Kidney (tissue), 14 donors: ENCODE measurements around the gene NOSTRIN. TPM values are rescaled to one million over a fixed set of nuclear protein-coding genes. Genes with fewer than 3 reads are reported as not detected.

Experiments used
- DNase-seq, 5 donors: peaks; one replicate each; pipeline ENCODE4 v3.0.0-alpha.2; 2013 to 2020
- FAIRE-seq: peaks from 2 replicates; lab custom pipeline; 2012; peaks lifted over from hg19 to GRCh38; lab: Jason Lieb, UNC
- H3K27ac ChIP-seq, 2 donors: one replicate each; pipeline ENCODE4 v1.7.0; 2013; ENCODE audit warnings: low read depth in 2 of 2, low read length in 2 of 2, inconsistent platforms in 1 of 2
- H3K27me3 ChIP-seq: one replicate; pipeline ENCODE4 v1.7.1; 2013; ENCODE audit warnings: low read length, inconsistent platforms; ENCODE audit not compliant: control insufficient read depth, insufficient read depth
- H3K36me3 ChIP-seq, 3 donors: one replicate each; pipeline versions ENCODE4 v1.7.0 to v1.7.1; 2013; ENCODE audit warnings: low read length in 3 of 3, control low read depth in 1 of 3, inconsistent platforms in 1 of 3; ENCODE audit not compliant: insufficient read depth in 3 of 3, control insufficient read depth in 2 of 3
- H3K4me1 ChIP-seq, 3 donors: one replicate each; pipeline versions ENCODE4 v1.7.0 to v1.7.1; 2013; ENCODE audit warnings: low read length in 3 of 3, inconsistent platforms in 1 of 3, low read depth in 1 of 3; ENCODE audit not compliant: control insufficient read depth in 2 of 3, insufficient read depth in 2 of 3
- H3K4me3 ChIP-seq, 3 donors: one replicate each; pipeline versions ENCODE4 v1.7.0 to v1.8.1; 2013; ENCODE audit warnings: low read length in 3 of 3, control low read depth in 1 of 3, inconsistent platforms in 1 of 3
- H3K9ac ChIP-seq, 3 donors: one replicate each; pipeline versions ENCODE4 v1.7.0 to v1.7.1; 2013; ENCODE audit warnings: low read length in 3 of 3, control low read depth in 1 of 3, inconsistent platforms in 1 of 3
- H3K9me3 ChIP-seq, 3 donors: one replicate each; pipeline versions ENCODE4 v1.7.0 to v1.7.1; 2013; ENCODE audit warnings: low read length in 3 of 3, control low read depth in 1 of 3, inconsistent platforms in 1 of 3; ENCODE audit not compliant: control insufficient read depth in 2 of 3, insufficient read depth in 1 of 3
- CTCF ChIP-seq: IDR thresholded peaks from 3 replicates; pipeline ENCODE4 v1.5.1; 2012; ENCODE audit warnings: mild to moderate bottlenecking, moderate library complexity, borderline replicate concordance; ENCODE audit not compliant: insufficient read depth; ENCODE audit errors: extremely low read depth
- intact Hi-C: fragments of 100-400 bp; cut with DNase I; formaldehyde crosslinking; loops from one replicate; pipeline ENCODE4 v1.11.1; 2022
- polyA plus RNA-seq: library from polyadenylated mRNA; stranded (reverse); fragments of 350-450 nt; fragmentation: Illumina TruSeq; extraction: RNeasy Lipid Tissue Mini Kit (QIAGEN cat#74804); gene quantifications from one replicate; pipeline ENCODE4 v1.2.3, GENCODE V29; 2014; ENCODE audit warnings: low read depth, low replicate concordance; ENCODE audit not compliant: insufficient read depth
- total RNA-seq: library from RNA; stranded (reverse); fragmentation: NEBNext Ultra II Directional; extraction: Animal tissue kit (Norgen Biotek cat#: 25700); gene quantifications from one replicate; pipeline ENCODE4 v1.2.1, GENCODE V29; 2021
- donor health status: control.
- donor health status: control.
- donor health status: control.
- donor health status: control.
- donor health status: control.
- donor health status: DM: yes; HTN: yes; CAD: no.
- donor health status: Normal renal cell carcinoma (clear cell type).

The NOSTRIN gene
- total and polyA plus RNA-seq, 2 donors from 2014 or later, result 41.8 to 50.2 TPM

DNA sequence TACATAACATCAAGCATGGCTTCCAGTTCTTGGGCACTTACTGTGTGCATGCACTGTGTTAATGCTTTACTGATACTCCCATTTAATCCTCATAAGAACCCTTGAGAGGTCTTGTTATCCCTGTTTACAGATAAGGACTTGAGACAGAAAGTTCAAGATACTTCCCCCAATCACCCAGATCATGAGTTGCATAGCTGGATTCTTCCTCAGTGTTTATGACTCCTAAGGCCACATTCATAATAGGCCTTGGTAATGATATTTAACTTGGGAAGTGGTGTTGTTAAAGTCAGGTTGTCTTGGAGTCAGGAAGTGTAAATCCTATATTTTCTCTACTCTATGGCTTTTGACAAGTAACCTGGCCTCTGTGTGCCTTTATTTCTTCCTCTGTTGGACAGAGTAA is 22.7 kb downstream of the NOSTRIN start:
- no peak for FAIRE-seq

GRCh38 chr2:168830958-168831357 is 28.5 kb downstream of the NOSTRIN start:
- intact Hi-C loops, result no loop called here
- Histone ChIP-seq H3K9ac (no peak overlapping the region), H3K9me3 (no peaks in the 10 kb centered on the region), H3K4me1 (no peaks in the 10 kb centered on the region), H3K4me3 (no peak overlapping the region), H3K27ac (no peak overlapping the region), H3K27me3 (no peaks in the 10 kb centered on the region), H3K36me3 (peaks cover 0 to 8% (median 0%) of the 10 kb centered on the region in 3 donors)
- no peak for FAIRE-seq
- no peak for TF ChIP-seq CTCF
- DNase-seq, result no peak

More for the DNA sequence above, 22.7 kb downstream of the NOSTRIN start:
- Histone ChIP-seq H3K36me3 (no peaks in the 10 kb centered on the region), H3K4me3 (no peak overlapping the region), H3K27me3 (no peaks in the 10 kb centered on the region), H3K27ac (no peak overlapping the region), H3K9me3 (no peaks in the 10 kb centered on the region), H3K9ac (no peak overlapping the region), H3K4me1 (peaks cover 0 to 3% (median 0%) of the 10 kb centered on the region in 3 donors)
- DNase-seq, result no peak
- intact Hi-C loops, result no loop called here
- TF ChIP-seq CTCF, result no peak

DNA sequence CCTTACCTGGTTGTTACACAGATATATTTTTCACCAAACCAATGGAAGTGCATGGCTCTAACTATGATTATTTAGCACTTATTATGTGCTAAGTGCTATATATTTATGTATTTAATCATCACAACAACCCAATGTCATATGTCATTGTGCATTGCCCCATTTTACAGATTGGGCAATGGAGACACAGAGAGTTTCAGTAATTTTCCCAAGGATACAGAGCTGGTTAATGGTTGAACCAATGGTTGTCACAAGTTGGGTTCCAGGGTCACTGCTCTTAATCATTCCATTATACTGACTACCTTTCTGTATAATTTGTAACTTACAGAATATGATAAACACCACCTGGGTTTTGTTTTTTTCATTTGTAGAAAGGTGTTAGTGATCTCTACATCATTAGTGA is 29.2 kb downstream of the NOSTRIN start:
- DNase-seq, result no peak
- Histone ChIP-seq H3K27ac (no peak overlapping the region), H3K27me3 (no peaks in the 10 kb centered on the region), H3K9ac (no peak overlapping the region), H3K9me3 (no peaks in the 10 kb centered on the region), H3K36me3 (peaks cover 0 to 8% (median 0%) of the 10 kb centered on the region in 3 donors), H3K4me1 (no peaks in the 10 kb centered on the region), H3K4me3 (no peak overlapping the region)
- no peak for FAIRE-seq
- intact Hi-C loops, result no loop called here
- TF ChIP-seq CTCF, result no peak

GRCh38 chr2:168835969-168836368 is 33.5 kb downstream of the NOSTRIN start:
- H3K27me3 ChIP-seq, result no peaks in the 10 kb centered on the region
- intact Hi-C loops, result no loop called here
- peaks cover 0 to 14% (median 0%) of the 10 kb centered on the region in 3 donors for H3K36me3 ChIP-seq
- no peak overlapping the region for H3K4me3 ChIP-seq
- no peak for TF ChIP-seq CTCF
- no peaks in the 10 kb centered on the region for H3K9me3 ChIP-seq
- no peaks in the 10 kb centered on the region for H3K4me1 ChIP-seq
- FAIRE-seq (no peak), DNase-seq (no peak)
- H3K9ac ChIP-seq, result no peak overlapping the region
- H3K27ac ChIP-seq, result no peak overlapping the region
